Smooth muscle cell (in vitro differentiated cells): ENCODE data around the gene DNAJC10. TPM values are rescaled to one million over a fixed set of nuclear protein-coding genes. Genes with fewer than 3 reads are reported as not detected.
"Not testable (repeated sequence)": the region's sequence is repeated elsewhere in the genome, so short reads cannot be mapped to it uniquely, and the experiment has no call there.

Experiments
- DNase-seq: peaks from one replicate; lab custom pipeline; 2025; ENCODE audit not compliant: unreplicated experiment; lab: John Stamatoyannopoulos, UW
- H2AFZ ChIP-seq: fragments of 200-600 bp; sonication (generic); 2 replicates; pipeline ENCODE4 v1.6.0; 2016; ENCODE audit warnings: antibody characterized with exemption, low read depth, mild to moderate bottlenecking
- H3F3A ChIP-seq: fragments of 200-600 bp; sonication (generic); 2 replicates; pipeline ENCODE4 v1.6.0; 2017; ENCODE audit warnings: antibody characterized with exemption, low read depth
- H3K27ac ChIP-seq: fragments of 200-600 bp; sonication (generic); 2 replicates; pipeline ENCODE4 v1.5.1; 2016; ENCODE audit warnings: low read depth, mild to moderate bottlenecking
- H3K27me3 ChIP-seq: fragments of 200-600 bp; sonication (generic); 2 replicates; pipeline ENCODE4 v1.6.1; 2016; ENCODE audit warnings: low read depth, mild to moderate bottlenecking
- H3K36me3 ChIP-seq: fragments of 200-600 bp; sonication (generic); 2 replicates; pipeline ENCODE4 v1.5.1; 2016; ENCODE audit warnings: low read depth
- H3K4me1 ChIP-seq: fragments of 200-600 bp; sonication (generic); 2 replicates; pipeline ENCODE4 v1.5.1; 2016; ENCODE audit warnings: low read depth
- H3K4me2 ChIP-seq: fragments of 200-600 bp; sonication (generic); 2 replicates; pipeline ENCODE4 v1.6.0; 2016; ENCODE audit warnings: mild to moderate bottlenecking
- H3K4me3 ChIP-seq: fragments of 200-600 bp; sonication (generic); 2 replicates; pipeline ENCODE4 v1.5.1; 2016; ENCODE audit warnings: mild to moderate bottlenecking
- H3K79me2 ChIP-seq: fragments of 200-600 bp; sonication (generic); 2 replicates; pipeline ENCODE4 v1.6.0; 2016; ENCODE audit warnings: low read depth, mild to moderate bottlenecking
- H3K9ac ChIP-seq: fragments of 200-600 bp; sonication (generic); 2 replicates; pipeline ENCODE4 v1.6.0; 2016; ENCODE audit warnings: low read depth
- H3K9me3 ChIP-seq: fragments of 200-600 bp; sonication (generic); replicated peaks from 2 replicates; pipeline ENCODE4 v1.5.1; 2016; ENCODE audit warnings: low read depth
- H4K20me1 ChIP-seq: fragments of 200-600 bp; sonication (generic); 2 replicates; pipeline ENCODE4 v1.6.0; 2016; ENCODE audit warnings: low read depth
- CTCF ChIP-seq: fragments of 200-600 bp; sonication (generic); IDR thresholded peaks from 2 replicates; pipeline ENCODE4 v1.5.1; 2017; ENCODE audit warnings: borderline replicate concordance, mild to moderate bottlenecking, antibody characterized with exemption; ENCODE audit not compliant: insufficient read depth, poor library complexity, severe bottlenecking
- WGBS: methylation state at CpG from one replicate; pipeline ENCODE4 v1.1.7; 2016; ENCODE audit warnings: low lambda C conversion rate; 5-methylcytosine and 5-hydroxymethylcytosine counted together
- polyA plus RNA-seq: library from polyadenylated mRNA; unstranded; fragments of >200 nt; fragmentation: Nextera tagmentation; extraction: Ambion mirVana; gene quantifications from 2 replicates; pipeline ENCODE4 v1.2.1, GENCODE V29; 2016
- total RNA-seq: library from RNA; depleted of rRNA; stranded (reverse); fragments of >200 nt; gene quantifications from 2 replicates; pipeline ENCODE4 v1.2.3, GENCODE V29; 2014

The DNAJC10 gene
- total and polyA plus RNA-seq, 2 experiments from 2014 or later = 77.4 to 93.0 TPM

GRCh38 chr2:182718459-182718858 lies 2.4 kb downstream of the DNAJC10 start:
- Histone ChIP-seq H3K79me2 (peaks cover 7% of the 10 kb centered on the region), H3F3A (no peaks in the 10 kb centered on the region), H3K27ac (no peak overlapping the region), H3K9ac (no peak overlapping the region), H3K4me2 (no peak overlapping the region), H3K27me3 (no peaks in the 10 kb centered on the region), H3K36me3 (peaks cover 8% of the 10 kb centered on the region), H4K20me1 (no peaks in the 10 kb centered on the region), H3K4me3 (no peak overlapping the region), H3K4me1 (peaks cover 18% of the 10 kb centered on the region), H3K9me3 (no peaks in the 10 kb centered on the region), H2AFZ (no peak overlapping the region)
- WGBS = 95% methylated on average over 4 of the region's 4 CpGs
- TF ChIP-seq CTCF = no peak
- no peak for DNase-seq

GRCh38 chr2:182719116-182719515 lies 3.1 kb downstream of the DNAJC10 start:
- H2AFZ ChIP-seq, H3K27me3 ChIP-seq, H3K9ac ChIP-seq, H3K27ac ChIP-seq, H3K36me3 ChIP-seq, H3F3A ChIP-seq, H3K4me2 ChIP-seq, H4K20me1 ChIP-seq, H3K9me3 ChIP-seq, DNase-seq, H3K4me3 ChIP-seq, H3K79me2 ChIP-seq: not testable (repeated sequence)
- WGBS = 95% methylated on average over 8 of the region's 8 CpGs
- peaks cover 18% of the 10 kb centered on the region for H3K4me1 ChIP-seq

- H3K27ac ChIP-seq = no peak overlapping the region
- H3K4me3 ChIP-seq = no peak overlapping the region
- TF ChIP-seq CTCF = no peak
- no peak for DNase-seq
- no peaks in the 10 kb centered on the region for H3K79me2 ChIP-seq
- WGBS = 66% methylated on average over 3 of the region's 3 CpGs
- H3F3A ChIP-seq = no peaks in the 10 kb centered on the region
- peaks cover 21% of the 10 kb centered on the region for H3K36me3 ChIP-seq
- no peak overlapping the region for H3K9ac ChIP-seq
- no peaks in the 10 kb centered on the region for H4K20me1 ChIP-seq
- no peaks in the 10 kb centered on the region for H3K27me3 ChIP-seq
- no peaks in the 10 kb centered on the region for H3K9me3 ChIP-seq
- H2AFZ ChIP-seq = no peak overlapping the region
- H3K4me1 ChIP-seq = no peaks in the 10 kb centered on the region
- H3K4me2 ChIP-seq = no peak overlapping the region
Measured at GRCh38 chr2:182724656-182725055, 8.6 kb downstream of the DNAJC10 start.

GRCh38 chr2:182726473-182726872 lies 10.4 kb downstream of the DNAJC10 start:
- TF ChIP-seq CTCF = no peak
- H3F3A ChIP-seq = no peaks in the 10 kb centered on the region
- H2AFZ ChIP-seq = no peak overlapping the region
- H4K20me1 ChIP-seq = no peaks in the 10 kb centered on the region
- H3K27ac ChIP-seq = no peak overlapping the region
- no peak overlapping the region for H3K4me2 ChIP-seq
- 100% methylated on average over 3 of the region's 3 CpGs for whole genome bisulfite sequencing
- no peak for DNase-seq
- no peaks in the 10 kb centered on the region for H3K79me2 ChIP-seq
- H3K4me3 ChIP-seq = no peak overlapping the region
- H3K4me1 ChIP-seq = no peaks in the 10 kb centered on the region
- H3K9ac ChIP-seq = no peak overlapping the region
- peaks cover 14% of the 10 kb centered on the region for H3K36me3 ChIP-seq
- no peaks in the 10 kb centered on the region for H3K27me3 ChIP-seq
- no peaks in the 10 kb centered on the region for H3K9me3 ChIP-seq
